MM.1S (cell line): ENCODE data around the gene VPS29.

Source experiments
- DNase-seq: peaks from one replicate; pipeline ENCODE4 v3.0.0-alpha.2; 2015
- H2AFZ ChIP-seq: fragments of 300-600 bp; sonication (generic); 2 replicates; pipeline ENCODE4 v1.6.0; 2016; ENCODE audit warnings: antibody characterized with exemption, low read length
- H3F3A ChIP-seq: fragments of 300-600 bp; sonication (generic); 2 replicates; pipeline ENCODE4 v1.6.1; 2016; ENCODE audit warnings: mild to moderate bottlenecking, antibody characterized with exemption, low read length, moderate library complexity, mixed read lengths; ENCODE audit not compliant: insufficient read depth
- H3K27ac ChIP-seq: fragments of 300-600 bp; sonication (generic); 2 replicates; pipeline ENCODE4 v1.5.1; 2016; ENCODE audit warnings: mild to moderate bottlenecking, low read length
- H3K27me3 ChIP-seq: fragments of 300-600 bp; sonication (generic); replicated peaks from 2 replicates; pipeline ENCODE4 v1.6.0; 2016; ENCODE audit warnings: low read length; ENCODE audit not compliant: insufficient read depth
- H3K36me3 ChIP-seq: fragments of 300-600 bp; sonication (generic); replicated peaks from 2 replicates; pipeline ENCODE4 v1.6.1; 2016; ENCODE audit warnings: mild to moderate bottlenecking, low read length, mixed read lengths; ENCODE audit not compliant: insufficient read depth
- H3K4me1 ChIP-seq: fragments of 300-600 bp; sonication (generic); 2 replicates; pipeline ENCODE4 v1.6.1; 2016; ENCODE audit warnings: low read length, mixed read lengths
- H3K4me2 ChIP-seq: fragments of 300-600 bp; sonication (generic); 2 replicates; pipeline ENCODE4 v1.6.0; 2016; ENCODE audit warnings: low read depth, low read length
- H3K4me3 ChIP-seq: fragments of 300-600 bp; sonication (generic); 2 replicates; pipeline ENCODE4 v1.5.1; 2016; ENCODE audit warnings: low read length, mixed read lengths
- H3K79me2 ChIP-seq: fragments of 300-600 bp; sonication (generic); 2 replicates; pipeline ENCODE4 v1.6.1; 2016; ENCODE audit warnings: mixed run types, low read length, mixed read lengths
- H3K9ac ChIP-seq: fragments of 300-600 bp; sonication (generic); 2 replicates; pipeline ENCODE4 v1.6.1; 2016; ENCODE audit warnings: low read length, mixed read lengths
- H3K9me2 ChIP-seq: fragments of 300-600 bp; sonication (generic); replicated peaks from 2 replicates; pipeline ENCODE4 v1.6.1; 2016; ENCODE audit warnings: mild to moderate bottlenecking, low read length, mixed read lengths; ENCODE audit not compliant: insufficient read depth
- H3K9me3 ChIP-seq: fragments of 300-600 bp; sonication (generic); replicated peaks from 2 replicates; pipeline ENCODE4 v1.6.1; 2016; ENCODE audit warnings: mild to moderate bottlenecking, low read length, mixed read lengths; ENCODE audit not compliant: insufficient read depth
- H4K20me1 ChIP-seq: fragments of 300-600 bp; sonication (generic); 2 replicates; pipeline ENCODE4 v1.6.1; 2016; ENCODE audit warnings: mild to moderate bottlenecking, low read length, moderate library complexity, mixed read lengths; ENCODE audit not compliant: insufficient read depth
- EZH2 ChIP-seq: fragments of 300-600 bp; sonication (generic); optimal IDR thresholded peaks from 2 replicates; pipeline ENCODE3; 2017; ENCODE audit warnings: low read depth, mild to moderate bottlenecking, antibody characterized with exemption, low read length, mixed read lengths
- EZH2phosphoT487 ChIP-seq: fragments of 300-600 bp; sonication (generic); IDR thresholded peaks from 2 replicates; pipeline ENCODE4 v1.6.1; 2018; ENCODE audit warnings: antibody characterized with exemption, low read length
- TF ChIP-seq, protein P1 (sequence below): fragments of 300-600 bp; sonication (generic); IDR thresholded peaks from 2 replicates; pipeline ENCODE4 v1.5.1; 2016; ENCODE audit warnings: antibody characterized with exemption, low read length, mixed read lengths

Gene VPS29

DNA sequence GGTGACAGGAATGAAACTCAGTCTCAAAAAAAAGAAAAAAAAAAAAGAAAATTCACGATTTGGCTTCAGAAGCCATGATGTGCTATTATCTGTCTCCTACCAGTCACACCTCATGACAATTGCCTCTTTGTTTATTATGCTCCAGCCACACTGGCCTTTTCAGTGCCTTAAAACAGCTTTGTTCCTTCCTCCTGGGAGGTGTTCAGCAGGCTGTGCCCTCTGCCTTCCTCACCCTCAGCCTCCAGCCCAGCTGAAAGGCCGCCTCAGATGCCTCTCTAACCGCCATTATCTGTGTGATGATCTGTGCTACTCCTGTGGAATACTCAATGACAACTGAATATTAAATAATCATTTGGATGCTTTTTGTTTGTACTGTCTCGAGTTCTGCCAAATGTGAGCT, 43.2 kb downstream of the VPS29 start:
- H3K4me2 ChIP-seq = no peak overlapping the region
- H3F3A ChIP-seq = no peaks in the 10 kb centered on the region
- no peak overlapping the region for H3K27ac ChIP-seq
- H3K79me2 ChIP-seq = no peaks in the 10 kb centered on the region
- H3K9me3 ChIP-seq = no peaks in the 10 kb centered on the region
- H3K9me2 ChIP-seq = no peaks in the 10 kb centered on the region
- no peak for DNase-seq
- no peaks in the 10 kb centered on the region for H3K36me3 ChIP-seq
- TF ChIP-seq EZH2 = no peak
- TF ChIP-seq, protein P1, sequence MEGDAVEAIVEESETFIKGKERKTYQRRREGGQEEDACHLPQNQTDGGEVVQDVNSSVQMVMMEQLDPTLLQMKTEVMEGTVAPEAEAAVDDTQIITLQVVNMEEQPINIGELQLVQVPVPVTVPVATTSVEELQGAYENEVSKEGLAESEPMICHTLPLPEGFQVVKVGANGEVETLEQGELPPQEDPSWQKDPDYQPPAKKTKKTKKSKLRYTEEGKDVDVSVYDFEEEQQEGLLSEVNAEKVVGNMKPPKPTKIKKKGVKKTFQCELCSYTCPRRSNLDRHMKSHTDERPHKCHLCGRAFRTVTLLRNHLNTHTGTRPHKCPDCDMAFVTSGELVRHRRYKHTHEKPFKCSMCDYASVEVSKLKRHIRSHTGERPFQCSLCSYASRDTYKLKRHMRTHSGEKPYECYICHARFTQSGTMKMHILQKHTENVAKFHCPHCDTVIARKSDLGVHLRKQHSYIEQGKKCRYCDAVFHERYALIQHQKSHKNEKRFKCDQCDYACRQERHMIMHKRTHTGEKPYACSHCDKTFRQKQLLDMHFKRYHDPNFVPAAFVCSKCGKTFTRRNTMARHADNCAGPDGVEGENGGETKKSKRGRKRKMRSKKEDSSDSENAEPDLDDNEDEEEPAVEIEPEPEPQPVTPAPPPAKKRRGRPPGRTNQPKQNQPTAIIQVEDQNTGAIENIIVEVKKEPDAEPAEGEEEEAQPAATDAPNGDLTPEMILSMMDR = no peak
- TF ChIP-seq EZH2phosphoT487 = no peak
- no peak overlapping the region for H2AFZ ChIP-seq
- no peaks in the 10 kb centered on the region for H4K20me1 ChIP-seq
- no peaks in the 10 kb centered on the region for H3K27me3 ChIP-seq
- no peak overlapping the region for H3K4me3 ChIP-seq
- H3K4me1 ChIP-seq = no peaks in the 10 kb centered on the region
- no peak overlapping the region for H3K9ac ChIP-seq

DNA sequence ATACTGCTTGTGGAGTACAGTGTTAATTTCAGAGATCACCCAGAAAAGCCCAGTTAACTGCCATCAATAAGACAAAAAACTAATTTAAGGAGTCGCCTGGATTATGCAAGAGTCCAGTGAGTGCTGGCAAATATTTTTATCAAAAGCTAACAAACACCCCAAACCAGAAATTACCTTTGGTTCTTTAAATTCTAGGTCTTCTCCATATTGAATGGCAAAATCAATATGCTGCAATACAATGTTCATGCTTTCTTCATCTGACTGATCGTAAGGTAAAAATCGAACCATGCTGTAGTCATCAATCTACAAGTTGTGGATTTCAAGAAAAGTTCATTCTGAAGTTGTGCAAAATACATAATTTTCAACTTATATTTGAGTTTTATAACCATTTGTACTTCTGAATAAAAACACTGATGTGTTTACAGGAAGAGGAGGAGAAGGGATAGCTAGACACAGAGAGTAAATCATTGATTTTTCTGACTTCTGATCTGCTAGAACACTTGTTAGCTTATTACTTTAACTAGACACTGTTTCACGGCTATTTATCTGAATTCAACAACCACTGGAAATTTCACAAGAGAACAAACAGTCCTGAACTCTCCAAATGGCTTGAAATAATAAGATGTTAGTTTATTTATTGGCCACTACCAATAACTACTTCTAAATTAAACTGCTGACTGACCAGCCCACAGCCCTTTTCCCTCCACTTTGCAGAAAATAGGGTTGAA, 48.2 kb downstream of the VPS29 start:
- Histone ChIP-seq H3K79me2 (peaks cover 13% of the 10 kb centered on the region), H3K9me2 (no peaks in the 10 kb centered on the region), H3F3A (peaks cover 8% of the 10 kb centered on the region; the same call in 1 of the 2 replicates), H3K4me3 (no peak overlapping the region), H3K9me3 (no peaks in the 10 kb centered on the region), H3K4me1 (no peaks in the 10 kb centered on the region), H3K27me3 (no peaks in the 10 kb centered on the region), H4K20me1 (no peaks in the 10 kb centered on the region), H3K27ac (no peak overlapping the region), H2AFZ (no peak overlapping the region), H3K9ac (no peak overlapping the region), H3K36me3 (no peaks in the 10 kb centered on the region), H3K4me2 (no peak overlapping the region)
- TF ChIP-seq, protein P1 = no peak
- TF ChIP-seq EZH2 = no peak
- no peak for TF ChIP-seq EZH2phosphoT487
- no peak for DNase-seq

DNA sequence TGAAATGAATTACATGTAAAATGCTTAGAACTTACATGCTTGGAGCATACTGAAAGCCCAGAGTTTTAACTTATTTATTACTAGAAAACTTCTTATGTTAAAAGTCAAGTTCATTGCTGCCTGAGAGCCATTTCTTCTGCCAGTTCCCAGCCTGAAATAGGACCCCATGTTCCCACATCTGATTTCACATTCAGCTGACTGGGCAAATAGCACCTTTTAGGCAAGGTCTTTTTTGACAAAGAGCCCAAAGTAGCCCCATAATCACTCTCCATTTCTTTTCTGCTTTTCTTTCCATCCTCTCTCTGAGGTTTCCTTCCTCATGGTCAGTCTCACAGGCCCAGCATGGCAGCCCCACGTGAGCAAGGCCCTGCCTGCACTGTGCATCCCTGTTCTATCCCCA, 50.6 kb downstream of the VPS29 start:
- Histone ChIP-seq H3K4me1 (no peaks in the 10 kb centered on the region), H3K27ac (no peak overlapping the region), H4K20me1 (no peaks in the 10 kb centered on the region), H3K27me3 (no peaks in the 10 kb centered on the region), H3K9me3 (no peaks in the 10 kb centered on the region), H3K9ac (no peak overlapping the region), H3F3A (peaks cover 8% of the 10 kb centered on the region; the same call in 1 of the 2 replicates), H3K4me3 (no peak overlapping the region), H3K36me3 (no peaks in the 10 kb centered on the region), H3K4me2 (no peak overlapping the region), H3K79me2 (peaks cover 33% of the 10 kb centered on the region), H3K9me2 (no peaks in the 10 kb centered on the region), H2AFZ (no peak overlapping the region)
- DNase-seq = no peak
- TF ChIP-seq EZH2phosphoT487 = no peak
- TF ChIP-seq EZH2 = no peak
- TF ChIP-seq, protein P1 = no peak
